AG04450 (cell line): ENCODE measurements around the gene FBXW4. TPM values are rescaled to one million over a fixed set of nuclear protein-coding genes. Genes with fewer than 3 reads are reported as not detected.
A peak's percentile ranks its signal among the peaks of the same experiment; 100 is the strongest.

Experiments
- CTCF ChIA-PET: fragments of 300-600, 350-600 bp; formaldehyde crosslinking; extraction: SDS; loops from one replicate; lab custom pipeline; 2022; ENCODE audit warnings: antibody characterized with exemption, inconsistent platforms; lab: Charles Lee
- POLR2A ChIA-PET: fragments of 350-600 bp; formaldehyde crosslinking; extraction: SDS; loops from one replicate; lab custom pipeline; 2021; ENCODE audit warnings: antibody characterized with exemption, inconsistent platforms; lab: Yijun Ruan, JAX
- DNase-seq: peaks from one replicate; pipeline ENCODE4 v3.0.0-alpha.2; 2011; ENCODE audit warnings: low read depth, low spot score
- H3K27ac ChIP-seq: one replicate; pipeline ENCODE4 v1.5.1; 2012; ENCODE audit warnings: low read depth, low read length, control low read depth
- H3K27me3 ChIP-seq: one replicate; pipeline ENCODE4 v1.6.0; 2012; ENCODE audit warnings: low read length; ENCODE audit not compliant: control insufficient read depth, insufficient read depth
- H3K4me3 ChIP-seq: 2 replicates; pipeline ENCODE4 v1.5.1; 2011; ENCODE audit warnings: mild to moderate bottlenecking, low read depth, low read length, control low read depth
- H3K9me3 ChIP-seq: 2 replicates; pipeline ENCODE4 v1.5.1; 2012; ENCODE audit warnings: low read length; ENCODE audit not compliant: control insufficient read depth, insufficient read depth
- polyA minus RNA-seq: library from RNA; depleted of rRNA, polyadenylated mRNA; stranded (reverse); fragments of >200 nt; gene quantifications from 2 replicates; pipeline ENCODE4 v1.2.3, GENCODE V29; 2011; rRNA and poly(A)+ RNA removed
- polyA plus RNA-seq: library from polyadenylated mRNA; depleted of rRNA; stranded (reverse); fragments of >200 nt; gene quantifications from 2 replicates; pipeline ENCODE4 v1.2.3, GENCODE V29; 2011; rRNA removed
- TF ChIP-seq, protein P1 (sequence below): IDR thresholded peaks from 2 replicates; pipeline ENCODE4 v1.5.1; 2011; ENCODE audit warnings: low read depth, low read length, control low read depth, inconsistent platforms

Gene FBXW4, protein sequence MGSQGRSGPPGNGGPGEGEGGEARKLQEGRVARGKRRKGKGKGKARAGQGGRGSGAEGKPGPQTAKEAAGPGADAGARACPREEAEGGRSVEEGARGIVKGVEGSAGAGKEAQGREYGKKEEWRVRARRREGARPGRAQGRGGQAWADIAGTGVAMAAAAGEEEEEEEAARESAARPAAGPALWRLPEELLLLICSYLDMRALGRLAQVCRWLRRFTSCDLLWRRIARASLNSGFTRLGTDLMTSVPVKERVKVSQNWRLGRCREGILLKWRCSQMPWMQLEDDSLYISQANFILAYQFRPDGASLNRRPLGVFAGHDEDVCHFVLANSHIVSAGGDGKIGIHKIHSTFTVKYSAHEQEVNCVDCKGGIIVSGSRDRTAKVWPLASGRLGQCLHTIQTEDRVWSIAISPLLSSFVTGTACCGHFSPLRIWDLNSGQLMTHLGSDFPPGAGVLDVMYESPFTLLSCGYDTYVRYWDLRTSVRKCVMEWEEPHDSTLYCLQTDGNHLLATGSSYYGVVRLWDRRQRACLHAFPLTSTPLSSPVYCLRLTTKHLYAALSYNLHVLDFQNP
- polyA plus RNA-seq (18.3 TPM in 2 replicates), polyA minus RNA-seq (73.3 and 78.4 TPM in 2 replicates)

DNA sequence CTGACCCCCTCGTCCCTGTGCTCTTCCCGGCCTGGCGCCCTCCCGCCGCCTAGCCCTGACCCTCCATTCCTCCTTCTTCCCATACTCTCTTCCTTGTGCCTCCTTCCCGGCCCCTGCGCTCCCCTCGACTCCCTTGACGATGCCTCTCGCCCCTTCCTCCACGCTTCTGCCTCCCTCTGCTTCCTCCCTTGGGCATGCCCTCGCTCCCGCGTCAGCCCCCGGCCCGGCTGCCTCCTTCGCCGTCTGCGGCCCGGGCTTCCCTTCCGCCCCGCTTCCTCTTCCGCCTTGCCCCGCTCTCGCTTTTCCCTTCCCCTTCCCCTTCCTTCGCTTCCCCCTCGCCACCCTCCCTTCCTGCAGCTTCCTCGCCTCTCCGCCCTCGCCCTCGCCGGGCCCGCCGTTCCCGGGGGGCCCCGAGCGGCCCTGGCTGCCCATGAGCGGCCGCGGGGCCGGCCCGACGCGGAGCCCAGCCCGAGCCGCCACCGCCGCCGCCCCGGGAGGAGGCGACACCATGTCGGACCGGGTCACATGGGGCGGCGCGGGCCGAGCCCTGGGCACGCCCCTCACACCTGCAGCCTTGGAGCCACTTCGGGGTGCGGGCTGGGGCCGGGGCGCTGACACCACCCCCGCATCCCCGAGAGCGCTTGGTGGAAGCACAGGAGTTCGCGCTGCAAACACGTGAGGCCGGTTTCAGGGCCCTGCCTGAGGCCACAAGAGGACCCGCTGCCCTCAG lies at the start of gene FBXW4:
TSS of gene FBXW4 (minus strand) at position 497 of the 730 bp plus-strand sequence. CDS start at position 432, 65 bp downstream.
- H3K27ac ChIP-seq, result peak within 1 kb of the TSS; percentile 93
- H3K9me3 ChIP-seq, result no peaks in the 10 kb centered on the region; the same call in 1 of the 2 replicates
- TF ChIP-seq, protein P1, sequence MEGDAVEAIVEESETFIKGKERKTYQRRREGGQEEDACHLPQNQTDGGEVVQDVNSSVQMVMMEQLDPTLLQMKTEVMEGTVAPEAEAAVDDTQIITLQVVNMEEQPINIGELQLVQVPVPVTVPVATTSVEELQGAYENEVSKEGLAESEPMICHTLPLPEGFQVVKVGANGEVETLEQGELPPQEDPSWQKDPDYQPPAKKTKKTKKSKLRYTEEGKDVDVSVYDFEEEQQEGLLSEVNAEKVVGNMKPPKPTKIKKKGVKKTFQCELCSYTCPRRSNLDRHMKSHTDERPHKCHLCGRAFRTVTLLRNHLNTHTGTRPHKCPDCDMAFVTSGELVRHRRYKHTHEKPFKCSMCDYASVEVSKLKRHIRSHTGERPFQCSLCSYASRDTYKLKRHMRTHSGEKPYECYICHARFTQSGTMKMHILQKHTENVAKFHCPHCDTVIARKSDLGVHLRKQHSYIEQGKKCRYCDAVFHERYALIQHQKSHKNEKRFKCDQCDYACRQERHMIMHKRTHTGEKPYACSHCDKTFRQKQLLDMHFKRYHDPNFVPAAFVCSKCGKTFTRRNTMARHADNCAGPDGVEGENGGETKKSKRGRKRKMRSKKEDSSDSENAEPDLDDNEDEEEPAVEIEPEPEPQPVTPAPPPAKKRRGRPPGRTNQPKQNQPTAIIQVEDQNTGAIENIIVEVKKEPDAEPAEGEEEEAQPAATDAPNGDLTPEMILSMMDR, result no peak
- no peak for DNase-seq
- H3K4me3 ChIP-seq, result peak within 1 kb of the TSS; percentile 83
- ChIA-PET POLR2A (interaction anchor here (2.3 kb wide), 1 partner anchor 10 kb away, joined by 11 read pairs; no protein-coding TSS in a partner anchor), CTCF (interaction anchor here (0.7 to 1.0 kb wide), 4 partner anchors 16 to 480 kb away, joined by 3 to 4 read pairs (median 4); no protein-coding TSS in a partner anchor)
- H3K27me3 ChIP-seq, result no peaks in the 10 kb centered on the region

DNA sequence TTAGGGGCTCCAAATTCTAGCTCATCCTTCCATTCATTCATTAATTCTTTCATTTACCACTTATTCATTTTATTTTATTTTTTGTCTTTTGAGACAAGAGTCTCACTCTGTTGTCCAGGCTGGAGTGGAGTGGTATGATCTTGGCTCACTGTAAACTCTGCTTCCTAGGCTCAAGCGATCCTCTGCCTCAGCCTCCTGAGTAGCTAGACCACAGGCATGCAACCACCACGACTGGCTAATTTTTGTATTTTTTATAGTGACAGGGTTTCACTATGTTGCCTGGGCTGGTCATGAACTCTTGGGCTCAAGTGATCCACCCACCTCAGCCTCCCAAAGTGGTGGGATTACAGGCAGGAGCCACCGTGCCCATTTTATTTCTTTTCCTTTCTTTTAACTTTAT lies 49.3 kb upstream of the FBXW4 start:
- no peaks in the 10 kb centered on the region for H3K9me3 ChIP-seq
- H3K4me3 ChIP-seq, result no peak overlapping the region
- ChIA-PET POLR2A (no interaction called here), CTCF (interaction anchor here (1.0 to 1.1 kb wide), 2 partner anchors 33 to 37 kb away, joined by 3 to 5 read pairs; no protein-coding TSS in a partner anchor)
- DNase-seq, result no peak
- H3K27ac ChIP-seq, result no peak overlapping the region
- peaks cover 17% of the 10 kb centered on the region for H3K27me3 ChIP-seq
- TF ChIP-seq, protein P1, result no peak

DNA sequence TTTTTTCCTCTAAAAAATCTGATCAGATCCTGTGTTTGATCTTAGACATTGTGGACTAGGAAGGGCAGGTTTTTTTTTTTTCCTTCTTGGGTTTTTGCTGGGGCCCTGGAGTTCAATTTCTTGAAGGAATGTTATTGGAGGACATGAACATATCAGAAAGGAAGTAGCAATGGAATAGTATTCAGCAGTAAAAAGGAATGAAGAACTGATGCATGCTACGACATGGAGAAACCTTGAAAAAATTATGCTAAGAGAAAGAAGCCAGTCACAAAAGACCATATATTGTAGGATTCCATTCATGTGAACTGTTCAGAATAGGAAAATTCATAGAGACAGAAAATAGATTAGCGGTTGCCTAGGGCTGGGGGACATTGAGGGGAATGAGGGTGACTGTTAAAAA lies 47.0 kb upstream of the FBXW4 start:
- H3K4me3 ChIP-seq, result no peak overlapping the region
- TF ChIP-seq, protein P1, result no peak
- ChIA-PET CTCF (no interaction called here), POLR2A (interaction anchor here (0.6 kb wide), 1 partner anchor 25 kb away, joined by 3 read pairs; no protein-coding TSS in a partner anchor)
- peaks cover 22% of the 10 kb centered on the region for H3K27me3 ChIP-seq
- no peak for DNase-seq
- H3K27ac ChIP-seq, result no peak overlapping the region
- no peaks in the 10 kb centered on the region for H3K9me3 ChIP-seq

DNA sequence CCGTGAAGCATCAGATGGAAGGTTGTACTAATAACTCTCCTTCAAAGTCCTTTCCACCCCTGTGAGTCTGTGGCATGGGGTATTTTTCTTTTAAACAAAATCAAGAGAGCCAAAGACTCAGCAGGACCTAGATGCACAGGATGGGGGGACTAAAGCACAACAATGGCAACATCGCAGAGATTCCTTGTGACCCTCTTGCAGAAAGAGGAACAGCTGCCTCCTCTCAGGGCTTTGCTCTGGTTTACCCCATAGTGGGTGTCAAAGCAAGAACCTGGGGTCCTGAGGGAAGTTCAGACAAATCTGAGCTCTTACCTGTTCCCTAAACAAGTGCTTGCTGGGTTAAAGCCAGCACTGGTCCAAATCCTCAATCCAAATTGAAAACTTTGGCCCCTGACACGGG lies 41.7 kb upstream of the FBXW4 start:
- TF ChIP-seq, protein P1, result no peak

More for the DNA sequence above, 41.7 kb upstream of the FBXW4 start:
- POLR2A ChIA-PET, result no interaction called here
- DNase-seq, result no peak
- Histone ChIP-seq H3K27ac (no peak overlapping the region), H3K9me3 (no peaks in the 10 kb centered on the region), H3K27me3 (peaks cover 48% of the 10 kb centered on the region), H3K4me3 (no peak overlapping the region)
- CTCF ChIA-PET, result interaction anchor here (0.7 to 1.8 kb wide), 2 partner anchors 20 to 45 kb away, joined by 3 to 4 read pairs; no protein-coding TSS in a partner anchor
